ENCODE results near the gene ATOSA. TPM values are rescaled to one million over a fixed set of nuclear protein-coding genes. Genes with fewer than 3 reads are reported as not detected.

Gene ATOSA
- total RNA-seq, 1 donor from 2014 or later = 96.8 TPM

- H3K9me3 Mint-ChIP-seq = no peaks in the 10 kb centered on the region
- no peak for ATAC-seq (ENCODE audit: low read depth)
- intact Hi-C loops (cut with micrococcal nuclease) = no loop called here
- H3K27ac Mint-ChIP-seq = peak overlapping the region; percentile 10
- no peaks in the 10 kb centered on the region for H3K36me3 Mint-ChIP-seq (ENCODE audit: low read depth)
- no peak for TF ChIP-seq CTCF (IDR thresholded peaks at IDR 0.05)
- H3K4me1 Mint-ChIP-seq = peaks cover 8% of the 10 kb centered on the region
- H3K27me3 Mint-ChIP-seq = no peaks in the 10 kb centered on the region
- ChIA-PET CTCF (interaction anchor here (1.1 kb wide), 1 partner anchor 34 kb away, joined by 3 read pairs; no protein-coding TSS in a partner anchor), POLR2A (interaction anchor here (0.7 to 1.1 kb wide), 2 partner anchors 37 to 335 kb away, joined by 3 to 4 read pairs; no protein-coding TSS in a partner anchor)
- H3K4me3 Mint-ChIP-seq = no peak overlapping the region
- DNase-seq = no peak
Measured at GRCh38 chr15:52717924-52718323, 38.7 kb upstream of the ATOSA start.

DNA sequence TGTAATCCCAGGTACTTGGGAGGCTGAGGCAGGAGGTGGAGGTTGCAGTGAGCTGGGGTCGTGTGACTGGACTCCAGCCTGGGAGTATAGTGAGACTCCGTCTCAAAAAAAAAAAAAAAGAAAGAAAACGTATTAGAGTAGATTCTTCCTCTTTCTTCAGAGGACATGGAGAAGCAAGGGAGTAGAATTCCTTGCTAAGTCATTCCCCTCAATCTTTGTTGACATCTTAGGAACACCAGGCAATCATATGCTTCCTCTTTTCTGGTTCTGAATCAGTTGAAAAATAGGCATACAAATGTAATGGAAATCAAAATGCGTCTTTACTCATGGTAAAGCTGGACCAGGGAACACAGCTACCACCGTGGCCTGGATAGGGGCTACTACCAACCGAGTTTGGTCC, 38.3 kb upstream of the ATOSA start:
- Mint-ChIP-seq H3K4me3 (no peak overlapping the region), H3K9me3 (no peaks in the 10 kb centered on the region), H3K27ac (no peak overlapping the region), H3K36me3 (ENCODE audit: low read depth) (no peaks in the 10 kb centered on the region), H3K27me3 (no peaks in the 10 kb centered on the region), H3K4me1 (peaks cover 8% of the 10 kb centered on the region)
- ChIA-PET CTCF (no interaction called here), POLR2A (interaction anchor here (0.7 kb wide), 1 partner anchor 334 kb away, joined by 3 read pairs; no protein-coding TSS in a partner anchor)
- intact Hi-C loops (cut with micrococcal nuclease) = no loop called here
- DNase-seq (no peak), ATAC-seq (ENCODE audit: low read depth) (no peak)
- no peak for TF ChIP-seq CTCF (IDR thresholded peaks at IDR 0.05)

DNA sequence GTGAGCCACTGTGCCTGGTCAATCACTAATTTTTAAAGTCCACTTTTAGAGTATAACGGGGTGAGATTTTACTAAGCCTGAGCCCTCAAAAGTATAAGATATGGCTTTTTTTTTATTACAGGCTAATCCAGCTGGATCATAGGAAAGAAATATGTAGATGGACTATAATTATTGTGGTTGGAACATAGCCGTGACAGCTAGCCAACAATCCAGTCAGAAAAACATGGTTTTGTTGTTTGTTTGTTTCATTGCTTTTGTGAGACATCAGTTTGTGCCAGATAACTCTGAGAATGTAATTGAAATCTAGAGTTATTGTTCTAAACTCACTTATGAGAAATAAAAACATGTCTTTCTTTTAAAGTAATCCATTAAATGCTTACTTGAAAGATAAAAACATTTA, 37.3 kb upstream of the ATOSA start:
- ATAC-seq (ENCODE audit: low read depth) (no peak), DNase-seq (no peak)
- POLR2A ChIA-PET = no interaction called here
- CTCF ChIA-PET = no interaction called here
- TF ChIP-seq CTCF (IDR thresholded peaks at IDR 0.05) = no peak
- H3K9me3 Mint-ChIP-seq = no peaks in the 10 kb centered on the region
- H3K27ac Mint-ChIP-seq = no peak overlapping the region
- H3K4me3 Mint-ChIP-seq = no peak overlapping the region
- intact Hi-C loops (cut with micrococcal nuclease) = no loop called here
- H3K4me1 Mint-ChIP-seq = peaks cover 8% of the 10 kb centered on the region
- no peaks in the 10 kb centered on the region for H3K27me3 Mint-ChIP-seq
- H3K36me3 Mint-ChIP-seq (ENCODE audit: low read depth) = no peaks in the 10 kb centered on the region

GRCh38 chr15:52715411-52715810, 36.2 kb upstream of the ATOSA start:
- Mint-ChIP-seq H3K36me3 (ENCODE audit: low read depth) (no peaks in the 10 kb centered on the region), H3K27me3 (no peaks in the 10 kb centered on the region), H3K9me3 (no peaks in the 10 kb centered on the region), H3K4me3 (no peak overlapping the region), H3K4me1 (peaks cover 13% of the 10 kb centered on the region), H3K27ac (no peak overlapping the region)
- TF ChIP-seq CTCF (IDR thresholded peaks at IDR 0.05) = no peak
- no peak for DNase-seq
- intact Hi-C loops (cut with micrococcal nuclease) = no loop called here
- CTCF ChIA-PET = no interaction called here
- ATAC-seq (ENCODE audit: low read depth) = no peak
- POLR2A ChIA-PET = no interaction called here

DNA sequence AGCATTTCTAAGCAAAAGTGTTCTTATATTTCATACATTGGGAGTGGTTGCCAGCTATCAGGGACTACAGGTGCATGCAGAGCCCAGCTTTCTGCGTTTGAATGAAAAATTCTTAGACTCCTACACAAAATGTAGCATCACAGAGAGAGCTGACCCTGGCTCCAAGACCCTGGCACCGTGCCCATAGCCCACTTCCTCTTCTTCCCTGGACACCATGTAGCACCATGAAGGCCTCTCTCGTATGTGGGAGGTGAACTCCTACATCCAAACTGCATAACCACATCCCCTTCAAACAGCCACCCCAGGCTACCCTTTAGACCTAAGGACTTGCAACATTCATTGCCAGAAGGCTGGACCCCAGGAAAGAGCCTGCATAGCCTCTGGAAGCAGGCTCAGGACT, 35.8 kb upstream of the ATOSA start:
- H3K27ac Mint-ChIP-seq = no peak overlapping the region
- no peak for ATAC-seq (ENCODE audit: low read depth)

More for the DNA sequence above, 35.8 kb upstream of the ATOSA start:
- no peaks in the 10 kb centered on the region for H3K9me3 Mint-ChIP-seq
- DNase-seq = no peak
- intact Hi-C loops (cut with micrococcal nuclease) = no loop called here
- H3K27me3 Mint-ChIP-seq = no peaks in the 10 kb centered on the region
- H3K36me3 Mint-ChIP-seq (ENCODE audit: low read depth) = no peaks in the 10 kb centered on the region
- no peak overlapping the region for H3K4me3 Mint-ChIP-seq
- H3K4me1 Mint-ChIP-seq = peaks cover 17% of the 10 kb centered on the region
- TF ChIP-seq CTCF (IDR thresholded peaks at IDR 0.05) = no peak
- POLR2A ChIA-PET = no interaction called here
- CTCF ChIA-PET = no interaction called here
